ENCODE measurements around the gene DOCK9. TPM values are rescaled to one million over a fixed set of nuclear protein-coding genes. Genes with fewer than 3 reads are reported as not detected.

Gene DOCK9
- total RNA-seq, 4 donors from 2014 or later: 78.7 to 306 (median 142) TPM

GRCh38 chr13:98965325-98965724 lies 12.5 kb downstream of the DOCK9 start:
- TF ChIP-seq, protein P1, sequence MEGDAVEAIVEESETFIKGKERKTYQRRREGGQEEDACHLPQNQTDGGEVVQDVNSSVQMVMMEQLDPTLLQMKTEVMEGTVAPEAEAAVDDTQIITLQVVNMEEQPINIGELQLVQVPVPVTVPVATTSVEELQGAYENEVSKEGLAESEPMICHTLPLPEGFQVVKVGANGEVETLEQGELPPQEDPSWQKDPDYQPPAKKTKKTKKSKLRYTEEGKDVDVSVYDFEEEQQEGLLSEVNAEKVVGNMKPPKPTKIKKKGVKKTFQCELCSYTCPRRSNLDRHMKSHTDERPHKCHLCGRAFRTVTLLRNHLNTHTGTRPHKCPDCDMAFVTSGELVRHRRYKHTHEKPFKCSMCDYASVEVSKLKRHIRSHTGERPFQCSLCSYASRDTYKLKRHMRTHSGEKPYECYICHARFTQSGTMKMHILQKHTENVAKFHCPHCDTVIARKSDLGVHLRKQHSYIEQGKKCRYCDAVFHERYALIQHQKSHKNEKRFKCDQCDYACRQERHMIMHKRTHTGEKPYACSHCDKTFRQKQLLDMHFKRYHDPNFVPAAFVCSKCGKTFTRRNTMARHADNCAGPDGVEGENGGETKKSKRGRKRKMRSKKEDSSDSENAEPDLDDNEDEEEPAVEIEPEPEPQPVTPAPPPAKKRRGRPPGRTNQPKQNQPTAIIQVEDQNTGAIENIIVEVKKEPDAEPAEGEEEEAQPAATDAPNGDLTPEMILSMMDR (IDR thresholded peaks at IDR 0.05; ENCODE audit: low read depth): no peak

DNA sequence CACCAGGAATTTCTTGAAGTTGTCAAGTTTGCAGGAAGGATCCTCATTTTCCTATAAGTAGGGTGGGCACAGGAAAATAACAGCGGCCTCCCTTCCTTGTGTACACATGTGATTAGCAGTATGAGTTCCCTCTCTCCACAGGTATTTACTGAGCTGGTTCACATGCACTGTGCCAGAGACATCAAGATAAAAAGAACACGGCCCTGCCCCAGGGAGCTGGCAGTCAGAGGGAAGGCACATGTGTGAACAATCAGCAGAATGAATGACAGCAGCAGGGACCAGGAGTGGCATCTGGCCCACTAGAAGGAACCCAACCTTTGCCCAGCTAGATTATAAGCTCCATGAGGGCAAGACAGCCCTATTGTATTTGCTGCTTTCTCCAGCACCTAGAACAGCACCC lies 13.9 kb downstream of the DOCK9 start:
- TF ChIP-seq, protein P1 (IDR thresholded peaks at IDR 0.05; ENCODE audit: low read depth): no peak

- TF ChIP-seq, protein P1 (IDR thresholded peaks at IDR 0.05; ENCODE audit: low read depth): no peak
Observed at GRCh38 chr13:98962901-98963590, 14.8 kb downstream of the DOCK9 start.

DNA sequence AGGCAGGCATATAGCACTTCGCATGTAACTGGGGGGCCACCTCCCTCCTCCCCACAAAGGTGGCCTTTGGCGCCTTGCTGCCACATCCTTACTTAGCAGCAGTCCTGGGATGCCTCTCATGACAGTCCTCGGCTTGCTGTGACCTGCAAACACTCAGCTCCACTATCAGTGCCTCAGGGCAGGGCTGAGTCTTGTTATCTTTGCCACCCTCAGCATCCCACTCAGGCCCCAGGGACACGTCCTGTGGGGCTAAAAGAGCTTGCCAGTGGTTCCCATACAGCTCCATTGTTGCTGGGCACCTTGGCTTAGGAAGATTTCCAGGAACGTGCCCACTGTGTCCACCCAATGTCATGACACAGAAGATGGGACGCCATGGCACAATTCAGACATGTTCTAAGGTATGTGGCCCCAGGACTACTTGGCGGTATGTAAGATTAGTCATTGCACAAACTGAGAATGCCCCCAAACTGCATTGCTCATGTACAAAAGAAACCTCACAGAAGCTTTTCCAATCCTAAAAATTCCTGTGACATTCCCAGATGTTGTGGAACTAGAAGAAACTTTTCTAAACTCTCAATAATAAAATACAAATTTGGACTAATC lies 16.3 kb downstream of the DOCK9 start:
- TF ChIP-seq, protein P1 (IDR thresholded peaks at IDR 0.05; ENCODE audit: low read depth): no peak

GRCh38 chr13:98960606-98961502 lies 17.0 kb downstream of the DOCK9 start:
- TF ChIP-seq, protein P1 (IDR thresholded peaks at IDR 0.05; ENCODE audit: low read depth): no peak

GRCh38 chr13:98959786-98960605 lies 17.9 kb downstream of the DOCK9 start:
- TF ChIP-seq, protein P1 (IDR thresholded peaks at IDR 0.05; ENCODE audit: low read depth): no peak
